Muscle layer of duodenum (tissue), 2 donors: ENCODE results near the gene CPD.
A peak's percentile ranks its signal among the peaks of the same experiment; 100 is the strongest.
"Not testable (repeated sequence)": the region's sequence is repeated elsewhere in the genome, so short reads cannot be mapped to it uniquely, and the experiment has no call there.

Source experiments
- H3K27ac ChIP-seq: one replicate; pipeline ENCODE4 v1.7.0; 2013; ENCODE audit warnings: mild to moderate bottlenecking, low read length
- H3K27me3 ChIP-seq: one replicate; pipeline ENCODE4 v1.7.0; 2013; ENCODE audit warnings: low read depth, mild to moderate bottlenecking, control low read depth, low read length
- H3K36me3 ChIP-seq, 2 donors: one replicate each; pipeline ENCODE4 v1.7.0; 2013; ENCODE audit warnings: low read length in 2 of 2, control low read depth in 1 of 2, mild to moderate bottlenecking in 1 of 2; ENCODE audit not compliant: insufficient read depth in 2 of 2, control insufficient read depth in 1 of 2
- H3K4me1 ChIP-seq, 2 donors: one replicate each; pipeline ENCODE4 v1.7.0; 2013; ENCODE audit warnings: low read length in 2 of 2, mild to moderate bottlenecking in 2 of 2, control low read depth in 1 of 2, moderate library complexity in 1 of 2; ENCODE audit not compliant: insufficient read depth in 2 of 2, control insufficient read depth in 1 of 2
- H3K4me3 ChIP-seq, 2 donors: one replicate each; pipeline ENCODE4 v1.7.0; 2013; ENCODE audit warnings: low read length in 2 of 2, low read depth in 1 of 2, mild to moderate bottlenecking in 1 of 2
- H3K9me3 ChIP-seq, 2 donors: one replicate each; pipeline ENCODE4 v1.7.0; 2013; ENCODE audit warnings: low read length in 2 of 2, control low read depth in 1 of 2, mild to moderate bottlenecking in 1 of 2; ENCODE audit not compliant: control insufficient read depth in 1 of 2
- donor health status: healthy.

Gene CPD

GRCh38 chr17:30378825-30379302, at the start of gene CPD:
CPD (plus strand) TSS chr17:30378927; CDS start chr17:30378981, 54 bp downstream.
- Histone ChIP-seq H3K36me3 (no peaks in the 10 kb centered on the region), H3K4me1 (peaks cover 5 to 21% of the 10 kb centered on the region in 2 donors), H3K27me3 (no peaks in the 10 kb centered on the region), H3K27ac (peak within 1 kb of the TSS; percentile 98), H3K4me3 (peak within 1 kb of the TSS; percentile 88 to 93), H3K9me3 (no peaks in the 10 kb centered on the region)

GRCh38 chr17:30332057-30332542, 46.6 kb upstream of the CPD start:
- no peaks in the 10 kb centered on the region for H3K36me3 ChIP-seq
- H3K27ac ChIP-seq, result no peak overlapping the region
- H3K27me3 ChIP-seq, result no peaks in the 10 kb centered on the region
- no peak overlapping the region for H3K4me3 ChIP-seq
- no peaks in the 10 kb centered on the region for H3K4me1 ChIP-seq
- no peaks in the 10 kb centered on the region for H3K9me3 ChIP-seq

DNA sequence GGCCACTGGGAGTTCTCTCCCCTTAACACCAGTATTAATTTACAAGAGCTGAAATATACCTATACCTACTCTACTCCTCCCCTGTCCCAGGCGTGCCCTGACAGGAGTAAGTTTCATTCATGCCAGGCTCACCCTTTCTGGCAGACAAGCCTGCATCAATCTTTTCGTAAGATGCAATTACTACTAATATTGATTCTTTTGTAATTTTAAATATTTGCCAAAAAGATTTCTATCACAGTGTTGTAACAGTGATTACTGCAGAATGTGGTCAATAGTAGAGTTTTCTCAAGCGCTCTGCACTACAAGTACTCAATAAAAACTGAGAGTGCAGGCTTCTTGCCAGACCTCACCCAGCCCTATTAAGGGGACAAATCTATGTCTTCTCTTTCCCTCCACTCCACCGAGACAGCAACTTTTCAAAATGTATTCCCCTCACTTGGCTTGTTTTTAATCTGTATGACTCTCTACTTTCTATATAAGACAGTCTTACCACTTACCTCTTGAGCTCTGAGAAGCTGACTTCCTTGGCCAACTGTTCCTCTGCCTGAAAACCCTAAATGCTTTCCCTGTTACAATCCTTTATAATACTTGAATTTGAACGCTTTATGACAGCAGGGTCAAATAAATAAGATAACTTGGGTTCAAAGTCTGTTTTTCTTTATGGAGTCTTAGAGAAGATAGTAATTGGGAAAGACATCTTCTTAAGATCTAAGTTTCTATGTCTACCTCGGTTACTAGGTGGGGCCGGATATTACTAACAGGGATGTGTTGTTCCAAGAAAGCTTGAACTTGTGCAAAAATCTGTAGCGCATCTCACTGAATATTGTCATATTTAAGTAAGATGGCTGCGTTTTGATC, 45.0 kb upstream of the CPD start, which contains the start of gene TMIGD1:
Gene TMIGD1 (minus strand): TSS at position 555 of the 858 bp plus-strand sequence. CDS start 1,924 bp downstream, outside the sequence.
- Histone ChIP-seq H3K27me3 (no peaks in the 10 kb centered on the region), H3K36me3 (no peaks in the 10 kb centered on the region), H3K9me3 (no peaks in the 10 kb centered on the region), H3K27ac (no peak within 1 kb of the TSS), H3K4me3 (no peak within 1 kb of the TSS), H3K4me1 (no peaks in the 10 kb centered on the region)

- no peaks in the 10 kb centered on the region for H3K9me3 ChIP-seq
- H3K27ac ChIP-seq, result no peak overlapping the region
- no peaks in the 10 kb centered on the region for H3K27me3 ChIP-seq
- no peak overlapping the region for H3K4me3 ChIP-seq
- H3K36me3 ChIP-seq, result no peaks in the 10 kb centered on the region
- H3K4me1 ChIP-seq, result no peaks in the 10 kb centered on the region
Measured at GRCh38 chr17:30334421-30334820, 44.3 kb upstream of the CPD start.

GRCh38 chr17:30336369-30337171, 42.2 kb upstream of the CPD start:
- H3K36me3 ChIP-seq, result no peaks in the 10 kb centered on the region
- no peaks in the 10 kb centered on the region for H3K27me3 ChIP-seq
- peaks cover 12% of the 10 kb centered on the region in 2 donors for H3K4me1 ChIP-seq
- no peaks in the 10 kb centered on the region for H3K9me3 ChIP-seq
- no peak overlapping the region for H3K27ac ChIP-seq
- no peak overlapping the region for H3K4me3 ChIP-seq

GRCh38 chr17:30337393-30337999, 41.2 kb upstream of the CPD start:
- Histone ChIP-seq H3K27me3 (no peaks in the 10 kb centered on the region), H3K4me3 (no peak overlapping the region), H3K9me3 (no peaks in the 10 kb centered on the region), H3K4me1 (peaks cover 12% of the 10 kb centered on the region in 2 donors), H3K36me3 (no peaks in the 10 kb centered on the region), H3K27ac (no peak overlapping the region)

- no peak overlapping the region for H3K27ac ChIP-seq
- H3K4me3 ChIP-seq, result no peak overlapping the region
- H3K9me3 ChIP-seq, result no peaks in the 10 kb centered on the region
- no peaks in the 10 kb centered on the region for H3K36me3 ChIP-seq
- H3K4me1 ChIP-seq, result peaks cover 13 to 17% of the 10 kb centered on the region in 2 donors
- no peaks in the 10 kb centered on the region for H3K27me3 ChIP-seq
Measured at GRCh38 chr17:30339086-30339485, 39.6 kb upstream of the CPD start.

- no peaks in the 10 kb centered on the region for H3K27me3 ChIP-seq
- no peak overlapping the region for H3K4me3 ChIP-seq
- H3K27ac ChIP-seq, result peak overlapping the region; percentile 63
- no peaks in the 10 kb centered on the region for H3K9me3 ChIP-seq
- H3K4me1 ChIP-seq, result peaks cover 16 to 18% of the 10 kb centered on the region in 2 donors
- no peaks in the 10 kb centered on the region for H3K36me3 ChIP-seq
Measured at GRCh38 chr17:30340801-30341356, 37.8 kb upstream of the CPD start.

GRCh38 chr17:30341703-30342249, 37.0 kb upstream of the CPD start:
- peaks cover 16 to 18% of the 10 kb centered on the region in 2 donors for H3K4me1 ChIP-seq
- H3K27ac ChIP-seq, result no peak overlapping the region

DNA sequence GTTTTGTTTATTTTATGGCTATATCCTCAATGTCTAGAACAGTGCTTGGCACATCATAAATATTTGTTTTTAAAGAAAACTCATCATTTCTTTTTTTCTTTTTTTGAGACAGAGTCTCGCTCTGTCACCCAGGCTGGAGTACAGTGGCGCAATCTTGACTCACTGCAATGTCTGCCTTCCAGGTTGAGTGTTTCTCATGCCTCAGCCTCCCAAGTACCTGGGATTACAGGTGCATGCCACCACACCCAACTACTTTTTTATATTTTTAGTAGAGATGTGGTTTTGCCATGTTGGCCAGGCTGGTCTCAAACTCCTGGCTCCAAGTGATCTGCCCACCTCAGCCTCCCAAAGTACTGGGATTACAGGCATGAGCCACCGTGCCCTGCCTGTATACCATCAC, 35.5 kb upstream of the CPD start:
- H3K9me3 ChIP-seq, H3K36me3 ChIP-seq, H3K27ac ChIP-seq, H3K27me3 ChIP-seq, H3K4me3 ChIP-seq: not testable (repeated sequence)
- peaks cover 16 to 18% of the 10 kb centered on the region in 2 donors for H3K4me1 ChIP-seq

More at GRCh38 chr17:30341703-30342249, 37.0 kb upstream of the CPD start:
- Histone ChIP-seq H3K9me3 (no peaks in the 10 kb centered on the region), H3K4me3 (no peak overlapping the region), H3K36me3 (no peaks in the 10 kb centered on the region), H3K27me3 (no peaks in the 10 kb centered on the region)
